Measurements from ENCODE around the gene CNOT4.
A peak's percentile ranks its signal among the peaks of the same experiment; 100 is the strongest.
"Not testable (repeated sequence)": the region's sequence is repeated elsewhere in the genome, so short reads cannot be mapped to it uniquely, and the experiment has no call there.

The CNOT4 gene

DNA sequence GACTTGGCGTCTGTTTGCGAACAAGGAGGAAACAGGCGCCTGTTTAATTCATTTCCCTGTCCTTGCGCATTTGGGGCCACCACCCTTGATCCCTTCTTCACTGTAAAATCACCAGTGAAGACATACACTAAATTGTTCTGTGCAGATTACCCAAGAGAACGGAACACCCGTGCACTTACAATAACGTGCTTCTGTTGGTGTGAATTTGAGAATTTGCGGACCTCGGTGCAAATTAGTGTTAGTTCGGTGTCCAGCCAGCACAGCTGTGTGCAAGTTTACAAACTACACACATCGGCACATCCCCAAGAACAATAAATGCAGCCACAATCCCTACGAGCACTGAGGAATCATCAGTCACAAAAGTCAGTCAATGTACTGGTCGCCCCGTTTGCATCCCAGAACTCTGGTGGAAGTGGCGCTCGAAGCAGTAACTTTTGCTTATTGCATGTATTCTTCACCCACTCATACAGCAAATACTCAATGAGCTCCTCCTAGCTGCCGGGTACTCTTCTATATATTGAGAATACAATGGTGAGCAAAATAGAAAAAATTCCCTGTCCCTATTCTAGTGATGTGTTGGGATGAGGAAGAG is 786 bp upstream of the CNOT4 start:
- no peak for DNase-seq

DNA sequence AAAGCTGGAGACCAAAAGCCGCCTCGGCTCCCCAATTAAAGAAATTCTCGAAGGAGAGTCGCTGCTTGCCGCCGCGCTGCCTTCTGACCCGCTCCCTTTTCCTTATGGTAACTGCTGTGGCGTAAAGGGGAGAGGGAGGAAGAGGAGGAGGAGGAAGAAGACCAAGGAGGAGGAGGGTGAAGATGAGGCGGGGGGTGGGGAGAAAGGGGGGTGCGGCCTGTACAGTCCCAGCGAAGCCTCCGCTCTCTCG is 388 bp downstream of the CNOT4 start:
- no peak for DNase-seq

DNA sequence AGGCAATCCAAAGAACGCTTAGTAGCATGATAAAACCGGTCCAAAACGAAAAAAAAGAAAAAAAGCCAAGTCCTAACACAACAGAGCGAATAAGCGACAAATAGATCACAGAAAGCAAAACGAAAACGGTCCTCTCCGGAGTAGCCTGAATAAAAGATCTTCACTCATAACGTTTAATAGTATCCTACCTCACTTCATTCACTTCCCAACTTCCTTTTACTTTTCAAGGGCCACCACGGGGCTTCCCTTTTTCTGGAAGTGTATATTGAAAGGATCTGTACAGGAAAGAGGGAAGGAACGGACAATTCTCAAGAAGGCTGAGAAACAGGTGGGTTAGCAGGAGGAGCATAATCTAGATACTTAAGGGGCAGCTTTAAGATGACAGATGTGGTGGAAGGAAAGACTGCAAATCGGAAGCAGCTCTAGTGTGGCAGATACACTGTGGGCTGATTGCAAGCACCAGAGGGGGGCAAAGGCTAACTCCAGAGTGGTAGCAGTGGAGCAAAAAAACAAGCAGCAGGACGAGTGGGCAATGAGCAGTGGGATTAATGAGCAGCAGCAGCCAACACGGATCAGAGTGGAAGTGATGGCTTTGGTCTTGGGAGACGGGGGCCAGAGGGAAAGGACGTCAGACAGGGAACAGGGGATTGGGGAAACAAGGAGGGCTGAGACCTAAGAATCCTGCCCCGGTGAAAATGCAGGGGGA is 866 bp downstream of the CNOT4 start:
- DNase-seq, result peak; percentile 12 to 39

DNA sequence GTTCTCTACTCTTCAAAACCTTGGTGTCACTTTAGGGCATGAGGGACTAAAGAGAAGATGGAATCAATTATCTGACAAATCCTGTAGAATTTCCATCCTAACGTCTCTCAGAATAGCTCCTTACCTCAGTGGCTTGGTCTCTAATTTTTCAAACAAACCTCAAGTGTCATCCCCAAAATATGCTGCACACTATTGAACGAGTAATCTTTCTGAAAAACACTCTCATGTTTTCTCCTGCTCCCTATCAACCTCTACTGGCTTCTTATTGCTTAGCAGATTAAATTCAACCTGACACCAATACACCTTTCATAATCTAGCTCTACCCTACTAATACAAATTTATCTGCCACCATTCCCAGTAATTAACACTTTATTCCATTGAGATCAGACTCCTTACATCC is 8.5 kb downstream of the CNOT4 start:
- no peak for DNase-seq

DNA sequence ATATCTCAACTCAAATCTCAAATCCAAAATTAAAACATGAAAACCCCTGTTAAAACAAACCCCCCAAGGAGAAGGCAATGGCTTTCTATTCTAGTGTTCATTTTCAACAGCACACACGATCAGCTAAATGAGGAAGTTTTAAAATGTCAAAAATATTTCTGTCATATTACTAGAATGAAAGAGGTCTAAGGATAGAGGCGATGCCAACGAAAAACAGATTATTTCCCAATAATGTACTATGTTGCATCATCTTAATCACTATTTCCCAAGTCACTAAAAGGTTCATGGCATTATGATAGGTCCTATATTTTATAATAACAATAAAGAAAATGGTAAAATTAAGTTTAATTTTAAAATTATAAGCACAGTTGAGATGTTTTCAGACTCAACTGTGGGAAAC is 10.1 kb downstream of the CNOT4 start:
- DNase-seq, result no peak

DNA sequence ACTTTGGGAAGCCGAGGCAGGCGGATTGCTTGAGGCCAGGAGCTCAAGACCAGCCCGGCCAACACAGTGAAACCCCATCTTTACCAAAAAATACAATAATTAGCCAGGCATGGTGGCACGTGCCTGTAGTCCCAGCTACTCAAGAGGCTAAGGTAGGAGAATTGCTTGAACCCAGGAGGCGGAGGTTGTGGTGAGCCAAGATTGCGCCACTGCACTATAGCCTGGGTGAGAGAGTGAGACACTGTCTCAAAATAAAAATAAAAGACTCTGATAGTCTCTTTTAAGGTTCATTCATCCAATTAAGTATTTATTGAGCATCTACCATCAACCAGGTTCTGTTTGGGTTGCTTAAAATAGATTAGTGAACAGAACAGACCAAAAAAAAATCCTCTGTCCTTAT is 12.7 kb downstream of the CNOT4 start:
- not testable (repeated sequence) for DNase-seq

DNA sequence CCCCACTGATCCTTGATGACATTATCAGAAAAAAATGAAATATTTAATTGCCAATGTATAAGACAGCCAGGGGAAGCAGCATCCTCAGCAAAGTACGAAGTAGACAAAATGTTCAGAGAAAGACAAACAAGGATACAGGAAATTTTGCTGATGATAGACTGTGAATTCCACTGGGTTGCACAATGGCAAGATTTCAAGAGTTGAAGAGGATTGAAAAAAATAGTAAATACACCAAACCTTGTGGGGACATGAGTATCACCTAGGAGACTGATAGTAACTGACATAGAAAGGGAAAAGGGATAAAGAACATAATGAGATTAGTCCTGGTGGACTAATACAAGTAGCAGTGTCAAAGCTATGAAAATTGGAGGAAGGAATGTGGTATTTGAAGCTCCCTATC is 16.5 kb downstream of the CNOT4 start:
- no peak for DNase-seq

DNA sequence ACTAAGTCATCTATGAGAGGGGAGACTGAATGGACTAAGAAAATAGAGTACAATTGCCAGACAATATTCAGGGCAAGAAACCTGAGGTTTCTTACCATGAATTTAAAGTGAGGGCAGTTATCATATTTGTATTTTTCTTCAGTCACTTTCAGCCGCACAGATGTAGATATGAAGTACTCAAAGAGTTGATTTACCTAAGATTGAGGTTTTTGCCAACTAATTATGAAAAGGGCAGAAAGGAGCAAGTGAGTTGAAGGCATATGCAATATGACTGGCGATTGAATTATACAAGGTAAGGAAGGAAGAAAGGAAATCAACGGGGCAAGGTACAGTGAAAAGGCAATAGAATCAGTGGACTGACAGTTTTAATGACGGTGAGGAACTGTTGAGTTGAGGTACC is 17.8 kb downstream of the CNOT4 start:
- no peak for DNase-seq

DNA sequence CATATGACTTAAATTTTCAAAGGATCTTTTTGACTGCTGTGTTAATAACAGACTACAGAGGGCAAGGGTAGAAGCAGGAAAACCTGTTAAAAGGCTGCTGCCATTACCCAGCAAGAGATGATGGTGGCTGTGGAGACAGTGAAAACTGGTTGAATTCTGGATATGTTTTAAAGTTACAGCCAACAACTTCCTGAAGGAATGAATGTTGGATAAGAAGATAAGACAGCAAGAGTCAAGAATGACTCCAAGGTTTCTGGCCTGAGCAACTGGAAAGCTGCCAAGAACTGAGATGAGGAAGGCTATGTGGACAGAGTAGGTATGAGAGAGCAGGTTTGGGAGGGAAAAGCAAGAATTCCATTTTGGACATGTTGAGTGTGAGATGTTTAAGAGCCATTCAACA is 19.1 kb downstream of the CNOT4 start:
- DNase-seq, result no peak

DNA sequence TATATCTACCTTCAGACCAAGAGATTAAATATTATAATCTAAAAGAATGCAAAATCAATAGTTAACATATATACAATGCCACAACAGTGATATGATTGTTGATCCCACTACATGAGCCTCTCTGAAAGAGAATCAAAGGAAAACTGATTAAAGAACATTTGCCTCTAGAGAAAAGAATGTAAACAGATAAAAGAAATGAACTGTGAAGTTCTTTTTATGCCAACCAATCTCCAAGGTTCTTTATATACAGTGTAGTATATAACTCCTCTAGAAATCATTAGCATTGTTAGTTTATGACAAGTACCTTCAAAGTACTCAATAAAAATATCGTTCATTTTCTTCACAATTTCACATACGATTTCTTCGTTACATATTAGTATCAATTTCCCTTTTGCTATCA is 20.1 kb downstream of the CNOT4 start:
- no peak for DNase-seq

DNA sequence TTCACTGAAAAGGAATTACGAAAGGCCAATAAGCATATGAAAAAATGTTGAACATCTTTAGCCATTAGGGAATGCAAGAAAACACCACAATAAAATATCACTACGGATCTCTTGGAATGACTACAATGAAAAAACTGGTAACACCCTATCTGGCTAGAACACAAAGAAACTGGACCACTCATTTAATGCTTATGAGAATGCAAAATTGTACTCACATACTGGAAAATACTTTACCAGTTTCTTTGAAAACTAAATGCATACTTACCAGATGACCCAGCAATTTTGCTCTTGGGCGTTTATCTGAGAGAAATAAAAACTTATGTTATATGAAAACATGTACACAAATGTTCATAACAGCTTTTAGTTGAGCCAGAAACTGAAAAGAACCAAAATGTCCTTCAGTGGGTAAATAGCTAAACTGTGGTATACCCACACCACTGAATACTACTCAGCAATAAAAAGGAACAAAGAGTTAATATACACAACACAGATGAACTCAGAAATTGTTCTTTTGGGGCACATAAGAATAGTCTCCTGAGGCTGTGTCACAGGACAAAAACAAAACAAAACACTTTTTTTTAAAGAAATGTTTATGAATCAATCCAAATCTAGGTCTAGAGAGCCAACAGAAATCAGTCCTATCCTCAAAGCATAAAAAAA is 23.5 kb downstream of the CNOT4 start:
- no peak for DNase-seq

DNA sequence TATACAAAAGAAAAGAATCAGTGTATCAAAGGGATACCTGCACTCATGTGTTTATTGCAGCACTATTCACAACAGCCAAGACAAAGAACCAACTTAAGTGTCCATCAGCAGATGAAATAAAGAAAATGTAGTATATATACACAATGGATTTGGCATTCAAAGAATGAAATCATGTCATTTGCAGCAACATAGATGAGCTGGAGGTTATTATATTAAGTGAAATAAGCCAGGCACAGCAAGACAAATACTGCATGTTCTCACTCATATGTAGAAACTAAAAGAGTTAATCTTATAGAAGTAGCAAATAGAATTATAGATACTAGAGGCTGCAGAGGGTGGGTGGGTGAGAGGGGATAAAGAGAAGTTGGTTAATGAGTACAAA is 28.3 kb downstream of the CNOT4 start:
- no peak for DNase-seq

DNA sequence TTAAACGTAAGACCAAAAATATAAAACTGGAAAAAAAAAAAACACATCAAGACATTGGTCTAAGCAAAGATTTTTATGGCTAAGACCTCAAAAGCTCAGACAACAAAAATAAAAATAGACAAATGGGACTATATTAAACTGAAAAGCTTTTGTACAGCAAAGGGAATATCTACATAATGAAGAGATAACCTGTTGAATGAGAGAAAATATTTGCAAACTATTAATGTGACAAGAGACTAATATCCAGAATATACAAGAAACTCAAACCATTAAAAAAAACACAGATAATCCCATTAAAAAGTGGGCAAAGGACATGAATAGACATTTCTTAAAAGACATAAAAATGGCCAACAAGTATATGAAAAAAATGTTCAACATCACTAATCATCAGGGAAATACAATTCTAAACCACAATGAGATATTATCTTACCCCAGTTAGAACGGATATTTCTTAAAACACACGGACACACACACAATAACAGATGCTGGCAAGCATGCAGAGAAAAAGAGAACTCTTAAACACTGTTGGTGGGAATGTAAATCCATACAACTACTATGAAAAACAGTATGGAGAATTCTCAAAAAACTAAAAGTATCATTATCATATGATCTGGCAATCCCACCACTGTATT is 28.8 kb downstream of the CNOT4 start:
- no peak for DNase-seq

DNA sequence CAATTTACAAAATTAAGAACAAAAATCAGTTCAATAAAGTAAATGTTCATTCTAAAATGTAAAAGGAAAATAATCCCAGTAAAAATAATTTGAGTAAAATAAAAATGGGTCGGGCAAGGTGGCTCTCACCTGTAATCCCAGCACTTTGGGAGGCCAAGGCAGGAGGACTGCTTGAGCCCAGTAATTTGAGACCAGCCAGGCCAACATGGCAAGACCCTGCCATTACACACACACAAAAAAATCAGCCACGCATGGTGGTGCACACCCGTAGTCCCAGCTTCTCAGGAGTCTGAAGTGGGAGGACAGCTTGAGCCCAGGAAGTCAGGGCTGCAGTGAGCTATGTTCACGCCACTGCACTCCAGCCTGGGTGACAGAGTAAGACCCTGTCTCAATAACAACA is 34.4 kb downstream of the CNOT4 start:
- DNase-seq, result no peak

DNA sequence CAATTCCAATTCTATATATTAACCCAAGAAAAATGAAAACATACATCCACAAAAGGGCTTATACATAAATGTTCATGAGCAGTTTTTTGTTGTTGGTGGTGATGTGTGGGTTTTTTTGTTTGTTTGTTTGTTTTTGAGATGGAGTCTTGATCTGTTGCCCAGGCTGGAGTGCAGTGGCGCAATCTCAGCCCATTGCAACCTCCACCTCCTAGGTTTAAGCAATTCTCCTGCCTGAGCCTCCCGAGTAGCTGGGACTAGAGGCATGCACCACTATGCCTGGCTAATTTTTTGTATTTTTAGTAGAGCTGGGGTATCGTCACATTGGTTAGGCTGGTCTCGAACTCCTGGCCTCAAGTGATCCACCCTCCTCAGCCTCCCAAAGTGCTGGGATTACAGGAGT is 40.2 kb downstream of the CNOT4 start:
- not testable (repeated sequence) for DNase-seq

DNA sequence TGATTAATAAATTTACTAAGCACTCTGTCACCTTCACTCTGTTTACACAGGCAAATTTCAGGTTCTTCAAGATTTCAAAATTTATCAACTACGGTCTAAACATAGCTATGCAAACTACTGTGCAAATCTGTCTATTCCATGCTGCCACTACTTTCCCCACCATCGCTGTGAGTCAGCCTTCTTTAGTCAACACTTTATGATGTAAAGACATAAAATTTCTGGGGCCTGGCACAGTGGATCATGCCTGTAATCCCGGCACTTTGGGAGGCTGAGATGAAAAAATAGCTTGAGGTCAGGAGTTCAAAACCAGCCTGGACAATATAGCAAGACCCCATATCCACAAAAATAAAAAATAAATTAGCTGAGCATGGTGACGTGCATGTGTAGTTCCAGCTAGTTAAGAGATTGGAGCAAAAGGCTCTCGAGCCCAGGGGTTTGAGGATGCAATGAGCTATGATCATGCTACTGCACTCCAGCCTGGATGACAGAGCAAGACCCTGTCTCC is 42.6 kb downstream of the CNOT4 start:
- no peak for DNase-seq

DNA sequence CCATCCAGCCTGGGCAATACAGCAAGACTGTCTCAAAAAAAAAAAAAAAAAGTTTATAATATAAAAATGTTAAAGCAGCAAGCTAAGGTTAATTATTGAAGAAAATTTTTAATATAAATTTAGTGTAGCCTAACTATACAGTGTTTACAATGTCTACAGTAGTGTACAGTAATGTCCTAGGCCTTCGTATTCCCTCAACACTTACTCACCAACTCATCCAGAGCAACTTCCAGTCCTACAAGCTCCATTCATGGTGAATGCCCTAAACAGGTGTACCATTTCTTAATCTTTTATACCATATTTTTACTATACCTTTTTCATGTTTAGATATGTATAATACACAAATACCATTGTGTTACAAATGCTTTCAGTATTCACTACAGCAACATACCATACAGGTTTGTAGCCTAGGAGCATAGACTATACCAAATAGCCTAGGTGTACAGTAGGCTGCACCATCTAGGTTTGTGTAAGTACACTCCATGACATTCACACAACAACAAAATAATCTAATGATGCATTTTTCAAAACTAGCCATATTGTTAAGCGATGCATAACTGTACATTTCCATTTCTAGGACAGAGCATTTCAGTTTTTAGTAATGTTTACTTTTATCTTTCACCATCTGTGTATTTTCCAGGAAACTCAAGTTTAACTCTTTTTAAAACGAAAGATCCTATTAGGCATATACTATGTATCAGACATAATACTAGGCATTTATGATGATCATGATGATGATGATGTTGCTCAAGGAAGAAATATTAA is 43.3 kb downstream of the CNOT4 start:
- DNase-seq, result no peak

DNA sequence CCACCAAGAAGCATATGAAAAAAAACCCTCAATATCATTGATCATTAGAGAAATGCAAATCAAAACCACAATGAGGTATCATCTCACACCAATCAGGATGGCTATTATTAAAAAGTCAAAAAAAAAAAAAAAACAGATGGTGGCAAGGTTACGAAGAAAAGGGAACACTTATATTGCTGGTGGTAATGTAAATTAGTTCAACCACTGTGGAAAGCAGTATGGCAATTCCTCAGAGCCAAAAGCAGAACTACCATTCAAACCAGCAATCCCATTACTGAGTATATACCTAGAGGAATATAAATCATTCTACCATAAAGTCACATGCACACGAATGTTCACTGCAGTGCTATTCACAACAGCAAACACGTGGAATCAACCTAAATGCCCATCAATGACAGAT is 46.0 kb downstream of the CNOT4 start:
- DNase-seq, result no peak

DNA sequence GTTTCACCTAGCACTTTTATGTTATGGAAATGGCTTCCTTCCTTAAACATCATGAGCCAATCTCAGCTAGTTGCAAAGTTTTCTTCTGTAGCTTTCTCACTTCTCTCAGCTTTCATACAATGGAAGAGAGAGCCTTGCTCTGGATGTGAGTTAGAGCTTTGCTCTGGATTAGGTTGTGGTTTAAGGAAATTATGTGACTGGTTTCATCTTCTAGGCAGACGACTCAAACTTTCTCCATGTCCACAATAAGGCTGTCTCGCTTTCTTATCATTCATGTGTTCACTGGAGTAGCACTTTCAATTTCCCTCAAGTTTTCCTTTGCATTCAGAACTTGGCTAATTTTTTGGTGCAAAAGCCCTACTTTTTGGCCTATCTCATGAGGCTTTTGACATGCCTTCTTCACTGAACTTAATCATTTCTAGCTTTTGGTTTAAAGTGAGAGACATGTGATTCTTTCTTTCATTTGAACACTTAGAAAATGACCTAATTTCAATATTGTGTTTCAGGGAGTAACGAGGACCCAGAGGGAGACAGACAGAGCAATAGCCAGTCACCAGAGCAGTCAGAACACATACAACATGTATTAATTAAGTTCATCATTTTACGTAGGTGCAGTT is 49.8 kb downstream of the CNOT4 start:
- no peak for DNase-seq

DNA sequence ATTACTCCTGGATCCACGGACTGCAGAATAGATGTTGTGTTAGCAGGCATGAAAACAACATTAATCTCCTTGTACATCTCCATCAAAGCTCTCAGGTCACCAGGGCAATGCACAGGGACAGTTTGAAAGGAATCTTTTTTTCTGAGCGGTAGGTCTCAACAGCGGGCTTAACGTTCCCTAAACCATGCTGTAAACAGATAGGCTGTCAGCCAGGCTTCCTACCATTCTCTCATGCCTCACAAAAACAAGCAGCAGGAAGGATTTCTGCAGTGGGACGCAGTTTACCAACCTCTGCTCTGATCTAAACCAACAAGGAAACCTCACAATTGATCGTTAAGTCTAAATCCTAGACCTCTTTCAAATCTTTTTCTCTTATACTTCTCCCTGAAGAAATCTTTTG is 50.8 kb downstream of the CNOT4 start:
- DNase-seq, result no peak

DNA sequence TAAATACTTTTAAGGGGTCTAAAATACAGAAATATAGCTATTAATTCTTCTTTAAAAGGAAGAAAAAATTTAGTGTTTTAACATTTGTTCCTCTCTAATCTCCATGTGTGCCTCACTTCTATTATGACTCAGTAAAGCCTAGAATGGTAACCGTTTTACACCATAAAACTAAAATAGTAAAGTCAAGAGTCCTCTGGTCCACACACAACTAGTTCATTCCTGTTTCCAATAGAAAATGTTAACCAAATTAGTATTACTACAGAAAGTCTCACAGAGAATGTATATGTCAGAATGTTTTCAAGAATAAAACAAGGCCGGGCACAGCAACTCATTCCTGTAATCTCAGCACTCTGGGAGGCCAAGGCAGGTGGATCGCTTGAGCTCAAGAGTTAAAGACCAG is 55.8 kb downstream of the CNOT4 start:
- no peak for DNase-seq

DNA sequence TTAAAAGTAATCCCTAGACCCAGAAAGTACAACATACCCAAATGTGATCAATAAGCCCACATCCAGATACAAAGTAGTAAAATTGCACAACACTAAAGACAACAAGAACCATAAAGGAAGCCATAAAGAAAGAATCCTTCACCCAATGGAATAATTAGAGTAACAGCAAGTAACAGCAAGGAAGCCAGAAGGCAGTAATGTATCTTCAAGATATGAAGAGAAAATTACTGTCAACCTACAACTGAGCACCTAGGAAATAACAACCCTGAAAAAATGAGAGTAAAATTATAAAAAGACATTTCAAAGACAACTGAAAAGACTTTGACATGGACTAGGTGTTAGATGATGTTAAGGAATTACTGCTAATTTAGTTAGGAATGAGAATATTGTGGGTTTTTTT is 60.5 kb downstream of the CNOT4 start:
- DNase-seq, result no peak

DNA sequence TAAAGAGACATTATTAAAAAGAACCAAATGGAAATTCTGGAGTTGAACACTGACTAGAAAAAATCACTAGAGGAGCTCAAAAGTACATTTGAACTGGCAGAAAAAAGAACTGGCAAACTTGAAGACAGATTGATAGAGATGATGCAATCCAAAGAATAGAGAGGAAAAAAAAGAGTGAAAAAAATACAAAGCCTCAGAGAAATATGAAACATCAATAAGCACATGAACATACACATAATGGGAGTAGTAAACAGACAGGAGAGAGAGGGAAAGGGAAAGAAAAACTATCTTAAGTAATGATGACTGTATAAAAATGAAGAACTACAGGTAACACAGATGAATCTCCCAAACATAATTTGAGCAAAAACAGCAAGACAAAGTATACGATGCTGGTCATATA is 61.1 kb downstream of the CNOT4 start:
- DNase-seq, result no peak

Data from CD4-positive, alpha-beta T cell treated with Interleukin-1 beta for 1 hour (primary cell).